H1 (cell line): ENCODE results near the gene NEDD9. TPM values are rescaled to one million over a fixed set of nuclear protein-coding genes. Genes with fewer than 3 reads are reported as not detected.

ENCODE experiments used
- CTCF ChIA-PET: fragments of 300-600 bp; sonication (Branson Sonifier 250); formaldehyde crosslinking; loops from one replicate; lab custom pipeline; 2021; ENCODE audit not compliant: partially characterized antibody; lab: Charles Lee
- POLR2A ChIA-PET: fragments of 300-600 bp; sonication (Branson Sonifier 250); formaldehyde crosslinking; loops from one replicate; lab custom pipeline; 2021; ENCODE audit warnings: inconsistent platforms; ENCODE audit not compliant: partially characterized antibody; lab: Charles Lee
- DNase-seq, 2 experiments: peaks; one replicate each; pipeline versions ENCODE4 v3.0.0 to v3.0.0-alpha.2; 2010 to 2022; ENCODE audit warnings: low spot score in 2 of 2, low read depth in 1 of 2, mixed read lengths in 1 of 2
- FAIRE-seq: peaks from 2 replicates; lab custom pipeline; 2011; peaks lifted over from hg19 to GRCh38; lab: Jason Lieb, UNC
- H2AFZ ChIP-seq: 2 replicates; pipeline ENCODE4 v1.8.1; 2012; ENCODE audit warnings: low read length, inconsistent platforms
- H2AK5ac ChIP-seq: 2 replicates; pipeline ENCODE4 v1.6.1; 2013; ENCODE audit warnings: low read depth, low read length
- H2BK120ac ChIP-seq: replicated peaks from 2 replicates; pipeline ENCODE3; 2013; ENCODE audit warnings: low read depth, low read length, inconsistent platforms
- H2BK12ac ChIP-seq: 2 replicates; pipeline ENCODE4 v1.6.1; 2013; ENCODE audit warnings: low read depth, low read length
- H2BK15ac ChIP-seq: 2 replicates; pipeline ENCODE4 v1.6.1; 2013; ENCODE audit warnings: low read length
- H2BK20ac ChIP-seq: 2 replicates; pipeline ENCODE4 v1.6.1; 2013; ENCODE audit warnings: low read length
- H2BK5ac ChIP-seq: 2 replicates; pipeline ENCODE4 v1.6.1; 2013; ENCODE audit warnings: low read depth, low read length
- H3K14ac ChIP-seq: 2 replicates; pipeline ENCODE4 v1.6.1; 2013; ENCODE audit warnings: inconsistent platforms; ENCODE audit not compliant: insufficient read length
- H3K18ac ChIP-seq: 2 replicates; pipeline ENCODE4 v1.6.1; 2013; ENCODE audit warnings: low read length; ENCODE audit errors: extremely low read depth
- H3K23ac ChIP-seq: 2 replicates; pipeline ENCODE4 v1.6.1; 2013; ENCODE audit warnings: inconsistent platforms; ENCODE audit not compliant: insufficient read length
- H3K23me2 ChIP-seq: 2 replicates; pipeline ENCODE4 v1.6.1; 2013; ENCODE audit warnings: low read depth, low read length
- H3K27ac ChIP-seq: 2 replicates; pipeline ENCODE4 v1.6.1; 2011; ENCODE audit warnings: low read depth, low read length, inconsistent platforms
- H3K27me3 ChIP-seq, 4 experiments: replicated peaks in 1 of 4; 1 replicate in 1 of 4; 2 replicates in 3 of 4; pipeline versions ENCODE4 v1.6.1 to v1.8.1; 2011 to 2013; ENCODE audit warnings: low read length in 3 of 4, mild to moderate bottlenecking in 3 of 4, inconsistent platforms in 2 of 4, mixed read lengths in 2 of 4, moderate library complexity in 1 of 4; ENCODE audit not compliant: control insufficient read depth in 3 of 4, insufficient read depth in 3 of 4; ENCODE audit errors: extremely low read depth in 1 of 4
- H3K36me3 ChIP-seq, 4 experiments: 2 replicates each; pipeline versions ENCODE4 v1.6.1 to v1.8.1; 2011 to 2013; ENCODE audit warnings: mild to moderate bottlenecking in 4 of 4, low read length in 3 of 4, moderate library complexity in 2 of 4, control low read depth in 1 of 4, inconsistent platforms in 1 of 4; ENCODE audit not compliant: insufficient read depth in 4 of 4, control insufficient read depth in 2 of 4
- H3K4ac ChIP-seq: replicated peaks from 2 replicates; pipeline ENCODE3; 2013; ENCODE audit warnings: low read length, low read depth, mixed read lengths, inconsistent platforms; ENCODE audit not compliant: insufficient read length
- H3K4me1 ChIP-seq, 4 experiments: replicated peaks in 1 of 4; 1 replicate in 1 of 4; 2 replicates in 3 of 4; pipeline versions ENCODE4 v1.6.1 to v1.8.1; 2011 to 2013; ENCODE audit warnings: low read length in 3 of 4, inconsistent platforms in 2 of 4, mixed read lengths in 1 of 4; ENCODE audit not compliant: insufficient read depth in 4 of 4, control insufficient read depth in 3 of 4
- H3K4me2 ChIP-seq, 2 experiments: 2 replicates each; pipeline versions ENCODE4 v1.6.1 to v1.8.1; 2011 to 2013; ENCODE audit warnings: low read depth in 2 of 2, low read length in 2 of 2, control low read depth in 1 of 2, inconsistent platforms in 1 of 2, mild to moderate bottlenecking in 1 of 2; ENCODE audit not compliant: insufficient read depth in 1 of 2
- H3K4me3 ChIP-seq, 4 experiments: fragments of 200-600, 300-600 bp in 1 of 4; sonication (generic), shearing (Covaris generic), sonication (Bioruptor Twin) in 1 of 4; 2 replicates each; pipeline versions ENCODE4 v1.5.1 to v1.8.1; 2011 to 2016; ENCODE audit warnings: low read length in 4 of 4, low read depth in 3 of 4, control low read depth in 2 of 4, inconsistent platforms in 2 of 4, mild to moderate bottlenecking in 2 of 4, mixed read lengths in 1 of 4, moderate library complexity in 1 of 4; ENCODE audit not compliant: insufficient read depth in 2 of 4; ENCODE audit errors: extremely low read depth in 1 of 4
- H3K56ac ChIP-seq: replicated peaks from 2 replicates; pipeline ENCODE3; 2013; ENCODE audit warnings: low read depth, mild to moderate bottlenecking, mixed read lengths, low read length, inconsistent platforms; ENCODE audit not compliant: insufficient read length
- H3K79me1 ChIP-seq: 2 replicates; pipeline ENCODE4 v1.6.1; 2013; ENCODE audit warnings: low read depth, low read length, control low read depth
- H3K79me2 ChIP-seq, 2 experiments: 2 replicates each; pipeline versions ENCODE4 v1.6.1 to v1.8.1; 2012 to 2013; ENCODE audit warnings: low read length in 2 of 2, mild to moderate bottlenecking in 2 of 2, inconsistent platforms in 1 of 2; ENCODE audit not compliant: insufficient read depth in 2 of 2, control insufficient read depth in 1 of 2
- H3K9ac ChIP-seq, 4 experiments: replicated peaks in 1 of 4; 1 replicate in 1 of 4; 2 replicates in 3 of 4; pipeline versions ENCODE4 v1.6.1 to v1.8.1; 2011 to 2013; ENCODE audit warnings: low read depth in 3 of 4, low read length in 3 of 4, control low read depth in 2 of 4, mild to moderate bottlenecking in 2 of 4, moderate library complexity in 2 of 4, inconsistent platforms in 1 of 4; ENCODE audit errors: extremely low read depth in 1 of 4
- H3K9me3 ChIP-seq, 2 experiments: 2 replicates each; pipeline versions ENCODE4 v1.6.1 to v1.8.1; 2012 to 2013; ENCODE audit warnings: mild to moderate bottlenecking in 2 of 2, moderate library complexity in 2 of 2, control low read depth in 1 of 2, inconsistent platforms in 1 of 2, low read depth in 1 of 2, low read length in 1 of 2, mixed read lengths in 1 of 2; ENCODE audit not compliant: insufficient read depth in 2 of 2
- H4K20me1 ChIP-seq, 2 experiments: replicated peaks in 1 of 2; 2 replicates each; pipeline versions ENCODE3 to v1.8.1; 2011 to 2013; ENCODE audit warnings: inconsistent platforms in 2 of 2, low read length in 2 of 2, mild to moderate bottlenecking in 1 of 2; ENCODE audit not compliant: insufficient read depth in 2 of 2, control insufficient read depth in 1 of 2
- H4K5ac ChIP-seq: 2 replicates; pipeline ENCODE4 v1.6.1; 2013; ENCODE audit warnings: low read length, low read depth, mixed read lengths, inconsistent platforms; ENCODE audit not compliant: insufficient read length
- H4K8ac ChIP-seq: 2 replicates; pipeline ENCODE4 v1.8.0; 2013; ENCODE audit warnings: mild to moderate bottlenecking, moderate library complexity, low read length, inconsistent platforms; ENCODE audit not compliant: insufficient read depth; ENCODE audit errors: extremely low read depth
- H4K91ac ChIP-seq: replicated peaks from 2 replicates; pipeline ENCODE3; 2013; ENCODE audit warnings: low read length, mixed read lengths, inconsistent platforms; ENCODE audit not compliant: insufficient read length
- CBX5 ChIP-seq: fragments of 300-800, 300-1000 bp; sonication (generic); IDR thresholded peaks from 2 replicates; pipeline ENCODE4 v1.7.1; 2016; ENCODE audit warnings: antibody characterized with exemption, low read length, low read depth
- CBX8 ChIP-seq: fragments of 300-800, 300-1000 bp; sonication (generic); IDR thresholded peaks from 2 replicates; pipeline ENCODE4 v1.7.1; 2016; ENCODE audit warnings: low read depth, low read length, borderline replicate concordance
- GABPA ChIP-seq: IDR thresholded peaks from 2 replicates; pipeline ENCODE4 v1.6.1; 2011; ENCODE audit warnings: mild to moderate bottlenecking, low read length, moderate library complexity, borderline replicate concordance; ENCODE audit not compliant: insufficient read depth
- HDAC2 ChIP-seq, 2 experiments: fragments of 300-600 bp in 1 of 2; sonication (generic) in 1 of 2; IDR thresholded peaks; 2 replicates each; pipeline ENCODE4 v1.6.1; 2011 to 2012; ENCODE audit warnings: low read depth in 2 of 2, low read length in 2 of 2, mild to moderate bottlenecking in 2 of 2, moderate library complexity in 2 of 2, borderline replicate concordance in 1 of 2, inconsistent platforms in 1 of 2
- MAFK ChIP-seq: IDR thresholded peaks from 2 replicates; pipeline ENCODE4 v1.6.1; 2012; ENCODE audit warnings: low read depth, mild to moderate bottlenecking, improper control_type of control experiment, low read length
- RBBP5 ChIP-seq: IDR thresholded peaks from 2 replicates; pipeline ENCODE4 v1.7.1; 2012; ENCODE audit warnings: low read depth, mild to moderate bottlenecking, inconsistent platforms, low read length, moderate library complexity, borderline replicate concordance
- RFX5 ChIP-seq: IDR thresholded peaks from 2 replicates; pipeline ENCODE4 v1.6.1; 2011; ENCODE audit warnings: low read depth, low read length, improper control_type of control experiment, borderline replicate concordance
- SIRT6 ChIP-seq: IDR thresholded peaks from one replicate; pipeline ENCODE4 v1.7.1; 2012; ENCODE audit warnings: low read length, inconsistent platforms
- SRF ChIP-seq: IDR thresholded peaks from 2 replicates; pipeline ENCODE4 v1.6.1; 2011; ENCODE audit warnings: mild to moderate bottlenecking, low read depth, low read length, moderate library complexity
- TAF7 ChIP-seq: optimal IDR thresholded peaks from 2 replicates; pipeline ENCODE3; 2011; ENCODE audit warnings: low read depth, mild to moderate bottlenecking, inconsistent platforms, low read length, moderate library complexity, borderline replicate concordance
- YY1 ChIP-seq: IDR thresholded peaks from 2 replicates; pipeline ENCODE4 v1.6.1; 2011; ENCODE audit warnings: low read depth, mild to moderate bottlenecking, low read length
- WGBS, 2 experiments: shearing (Covaris generic) in 1 of 2; methylation state at CpG; one replicate each; pipeline versions ENCODE4 v1.1.6 to v1.1.7; 2013 to 2015; ENCODE audit warnings: low lambda C conversion rate in 2 of 2, mixed read lengths in 2 of 2, inconsistent platforms in 1 of 2, low coverage in 1 of 2, missing lambda C conversion rate in 1 of 2; ENCODE audit not compliant: insufficient replicate concordance in 2 of 2, insufficient coverage in 1 of 2, insufficient read length in 1 of 2; ENCODE audit errors: extremely low coverage in 1 of 2, missing lambda C conversion rate in 1 of 2; 5-methylcytosine and 5-hydroxymethylcytosine counted together
- polyA plus RNA-seq, 7 experiments: library from polyadenylated mRNA; depleted of rRNA in 3 of 7; stranded (reverse) in 5 of 7; unstranded in 2 of 7; fragments of >200 nt in 5 of 7; fragments of 200-250 nt in 2 of 7; gene quantifications; 1 replicate in 5 of 7; 2 replicates in 1 of 7; 4 replicates in 1 of 7; pipeline versions ENCODE4 v1.2.1 to v1.2.3, GENCODE V29; 2011 to 2013; ENCODE audit warnings: missing spikeins in 2 of 7, mixed read lengths in 2 of 7
- total RNA-seq: library from RNA; stranded (reverse); fragmentation: NEBNext Ultra II Directional; extraction: Animal tissue kit (Norgen Biotek cat#: 25700); gene quantifications from 2 replicates; pipeline ENCODE4 v1.2.1, GENCODE V29; 2021
- TF ChIP-seq, protein P1 (sequence below): IDR thresholded peaks from 2 replicates; pipeline ENCODE4 v1.6.1; 2012; ENCODE audit warnings: inconsistent platforms

Gene NEDD9
- total and polyA plus RNA-seq, 2 of the 8 experiments (the other 6 are each of a cell fraction or from before 2014, with no cell fraction given), result 3.6 to 12.0 TPM

DNA sequence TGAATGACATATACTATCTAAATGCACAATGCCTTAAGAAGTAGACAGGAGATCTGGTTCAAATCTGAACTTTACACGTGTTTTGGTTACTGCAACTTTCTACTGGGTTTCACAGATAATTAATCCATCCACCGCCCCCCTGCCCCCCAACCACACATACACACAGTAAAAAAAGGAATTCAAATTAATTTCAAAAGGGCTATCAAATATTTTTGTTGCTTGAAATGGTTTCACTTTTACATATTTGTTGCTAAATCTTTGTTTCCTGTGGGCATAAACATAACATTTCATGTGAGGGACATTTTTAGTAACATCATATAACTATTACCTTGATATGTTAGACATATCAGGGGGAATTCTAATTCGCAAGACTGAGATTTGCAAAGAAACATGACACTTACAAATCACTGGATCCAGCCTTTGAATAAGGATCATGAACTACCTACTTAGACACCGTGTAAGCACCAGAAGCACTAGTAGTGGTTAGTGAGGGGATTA is 7.5 kb downstream of the NEDD9 start:
- H3K27ac ChIP-seq, result no peak overlapping the region
- 87% methylated on average over 4 of the region's 4 CpGs; no CpG with 5 or more reads in 1 of the 2 experiments for WGBS, 2 experiments
- no peaks in the 10 kb centered on the region for H3K27me3 ChIP-seq
- H2BK120ac ChIP-seq, result no peak overlapping the region
- FAIRE-seq (no peak), DNase-seq (no peak)
- ChIA-PET CTCF (interaction anchor here (0.7 kb wide), 1 partner anchor 34 kb away, joined by 4 read pairs; no protein-coding TSS in a partner anchor), POLR2A (no interaction called here)
- no peak overlapping the region for H4K91ac ChIP-seq
- H2BK12ac ChIP-seq, result no peak overlapping the region
- H3K9ac ChIP-seq, result no peak overlapping the region
- no peak overlapping the region for H3K23ac ChIP-seq
- no peak overlapping the region for H4K8ac ChIP-seq
- no peak overlapping the region for H3K56ac ChIP-seq
- no peak overlapping the region for H3K18ac ChIP-seq
- H3K79me1 ChIP-seq, result no peaks in the 10 kb centered on the region
- H3K4me3 ChIP-seq, result no peak overlapping the region
- no peaks in the 10 kb centered on the region for H3K36me3 ChIP-seq
- no peak overlapping the region for H2BK20ac ChIP-seq
- no peaks in the 10 kb centered on the region for H4K20me1 ChIP-seq
- H3K4me1 ChIP-seq, result peaks cover 0 to 7% (median 3%) of the 10 kb centered on the region in 4 experiments; a peak in 4 of 7 replicates
- H3K4me2 ChIP-seq, result no peak overlapping the region
- no peaks in the 10 kb centered on the region for H3K9me3 ChIP-seq
- no peak overlapping the region for H4K5ac ChIP-seq
- H3K79me2 ChIP-seq, result no peaks in the 10 kb centered on the region
- no peak overlapping the region for H2AK5ac ChIP-seq
- no peak overlapping the region for H2AFZ ChIP-seq
- H3K14ac ChIP-seq, result no peak overlapping the region
- H2BK15ac ChIP-seq, result no peak overlapping the region
- H2BK5ac ChIP-seq, result no peak overlapping the region
- H3K23me2 ChIP-seq, result no peaks in the 10 kb centered on the region
- H3K4ac ChIP-seq, result no peak overlapping the region
- no peak for TF ChIP-seq SRF
- TF ChIP-seq RFX5, result no peak
- TF ChIP-seq RBBP5, result no peak
- TF ChIP-seq, protein P1, sequence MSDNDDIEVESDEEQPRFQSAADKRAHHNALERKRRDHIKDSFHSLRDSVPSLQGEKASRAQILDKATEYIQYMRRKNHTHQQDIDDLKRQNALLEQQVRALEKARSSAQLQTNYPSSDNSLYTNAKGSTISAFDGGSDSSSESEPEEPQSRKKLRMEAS, result no peak
- TF ChIP-seq CBX5, result no peak
- no peak for TF ChIP-seq CBX8
- TF ChIP-seq GABPA, result no peak
- TF ChIP-seq TAF7, result no peak
- TF ChIP-seq MAFK, result no peak
- TF ChIP-seq HDAC2 (IDR thresholded peaks at IDR 0.05; ENCODE audit: borderline replicate concordance in 1 of 2, low read depth in 2 of 2, low read length in 2 of 2), result no peak
- TF ChIP-seq SIRT6, result no peak
- no peak for TF ChIP-seq YY1
